Endothelial cell of umbilical vein (primary cell): ENCODE results near the gene TMC1. TPM values are rescaled to one million over a fixed set of nuclear protein-coding genes. Genes with fewer than 3 reads are reported as not detected.

Experiments used
- BruUV-seq: library from RNA; stranded (reverse); fragments of 400-500 nt; replicated peaks from 2 replicates; lab custom pipeline; 2021; lab: Mats Ljungman, UMichigan
- CTCF ChIA-PET: fragments of 300-600, 350-600 bp; sonication (Branson Sonifier 250); formaldehyde crosslinking; loops from one replicate; lab custom pipeline; 2021; ENCODE audit warnings: antibody characterized with exemption, inconsistent platforms; lab: Charles Lee
- POLR2A ChIA-PET: fragments of 300-600, 350-600 bp; sonication (Branson Sonifier 250); formaldehyde crosslinking; loops from one replicate; lab custom pipeline; 2021; ENCODE audit warnings: antibody characterized with exemption, inconsistent platforms; lab: Charles Lee
- DNase-seq: peaks from one replicate; pipeline ENCODE4 v3.0.0-alpha.2; 2011; ENCODE audit warnings: low read depth, low spot score
- FAIRE-seq: peaks from 2 replicates; lab custom pipeline; 2011; peaks lifted over from hg19 to GRCh38; lab: Jason Lieb, UNC
- H2AFZ ChIP-seq: 2 replicates; pipeline ENCODE4 v1.6.0; 2012; ENCODE audit warnings: low read depth, low read length, control low read depth, inconsistent platforms
- H3K27ac ChIP-seq: 2 replicates; pipeline ENCODE4 v1.5.1; 2011; ENCODE audit warnings: low read depth, mild to moderate bottlenecking, control low read depth, low read length, moderate library complexity; ENCODE audit not compliant: insufficient read depth
- H3K27me3 ChIP-seq, 2 experiments: 2 replicates each; pipeline versions ENCODE4 v1.6.0 to v1.6.1; 2011; ENCODE audit warnings: low read length in 2 of 2, mixed read lengths in 1 of 2; ENCODE audit not compliant: control insufficient read depth in 2 of 2, insufficient read depth in 2 of 2
- H3K36me3 ChIP-seq, 2 experiments: 2 replicates in 1 of 2; 3 replicates in 1 of 2; pipeline ENCODE4 v1.5.1; 2011; ENCODE audit warnings: low read length in 2 of 2, mild to moderate bottlenecking in 1 of 2, moderate library complexity in 1 of 2; ENCODE audit not compliant: control insufficient read depth in 2 of 2, insufficient read depth in 2 of 2; ENCODE audit errors: extremely low read depth in 1 of 2
- H3K4me1 ChIP-seq: 3 replicates; pipeline ENCODE4 v1.5.1; 2011; ENCODE audit warnings: mild to moderate bottlenecking, low read length; ENCODE audit not compliant: control insufficient read depth, insufficient read depth; ENCODE audit errors: extremely low read depth
- H3K4me2 ChIP-seq: 2 replicates; pipeline ENCODE4 v1.6.1; 2011; ENCODE audit warnings: low read length, control low read depth, mixed read lengths; ENCODE audit not compliant: insufficient read depth
- H3K4me3 ChIP-seq, 3 experiments: fragments of 200-600 bp in 1 of 3; sonication (generic), shearing (Covaris generic) in 1 of 3; replicated peaks in 1 of 3; 2 replicates each; pipeline ENCODE4 v1.5.1; 2011 to 2016; ENCODE audit warnings: control low read depth in 3 of 3, low read length in 3 of 3, mild to moderate bottlenecking in 2 of 3, inconsistent platforms in 1 of 3, low read depth in 1 of 3, moderate library complexity in 1 of 3; ENCODE audit not compliant: insufficient read depth in 1 of 3
- H3K79me2 ChIP-seq: 2 replicates; pipeline ENCODE4 v1.6.0; 2012; ENCODE audit warnings: low read length, inconsistent platforms; ENCODE audit not compliant: control insufficient read depth, insufficient read depth
- H3K9ac ChIP-seq: replicated peaks from 2 replicates; pipeline ENCODE3; 2011; ENCODE audit warnings: low read length, control low read depth; ENCODE audit not compliant: insufficient read depth; ENCODE audit errors: extremely low read depth
- H3K9me1 ChIP-seq: replicated peaks from 3 replicates; pipeline ENCODE4 v1.6.0; 2011; ENCODE audit warnings: mild to moderate bottlenecking, low read length; ENCODE audit not compliant: control insufficient read depth, insufficient read depth; ENCODE audit errors: extremely low read depth
- H3K9me3 ChIP-seq: replicated peaks from 2 replicates; pipeline ENCODE4 v1.5.1; 2012; ENCODE audit warnings: low read length, inconsistent platforms; ENCODE audit not compliant: control insufficient read depth, insufficient read depth
- H4K20me1 ChIP-seq: replicated peaks from 2 replicates; pipeline ENCODE3; 2011; ENCODE audit warnings: mild to moderate bottlenecking, low read length; ENCODE audit not compliant: control insufficient read depth, insufficient read depth; ENCODE audit errors: extremely low read depth
- EZH2 ChIP-seq: IDR thresholded peaks from 2 replicates; pipeline ENCODE4 v1.6.1; 2012; ENCODE audit warnings: borderline replicate concordance, low read depth, mild to moderate bottlenecking, moderate library complexity, low read length, inconsistent platforms; ENCODE audit not compliant: severe bottlenecking
- FOS ChIP-seq: IDR thresholded peaks from 2 replicates; pipeline ENCODE4 v1.6.1; 2011; ENCODE audit warnings: mild to moderate bottlenecking, low read length, moderate library complexity, borderline replicate concordance; ENCODE audit not compliant: insufficient read depth
- GATA2 ChIP-seq: IDR thresholded peaks from 2 replicates; pipeline ENCODE4 v1.7.0; 2011; ENCODE audit warnings: low read depth, mild to moderate bottlenecking, moderate library complexity, mixed read lengths, low read length; ENCODE audit not compliant: insufficient read length, insufficient read depth
- MAX ChIP-seq: IDR thresholded peaks from 2 replicates; pipeline ENCODE4 v1.6.1; 2011; ENCODE audit not compliant: insufficient read depth, insufficient read length
- POLR2A ChIP-seq: IDR thresholded peaks from 2 replicates; pipeline ENCODE4 v1.6.1; 2012; ENCODE audit warnings: low read depth, mild to moderate bottlenecking, control low read depth, low read length
- POLR2AphosphoS5 ChIP-seq: IDR thresholded peaks from 2 replicates; pipeline ENCODE4 v1.6.1; 2012; ENCODE audit warnings: low read depth, mild to moderate bottlenecking, control low read depth, low read length, moderate library complexity; ENCODE audit not compliant: insufficient read depth
- dilution Hi-C: fragments of 300-500 bp; cut with MboI; formaldehyde crosslinking; loops from one replicate; pipeline ENCODE4 v1.15.0; 2019; ENCODE audit warnings: low sequenced_read_pairs; ENCODE audit not compliant: extremely low pct_ligation_motif_present
- intact Hi-C: fragments of 100-400 bp; cut with micrococcal nuclease; formaldehyde crosslinking; loops from one replicate; pipeline ENCODE4 v1.10.0; 2022
- polyA plus RNA-seq, 4 experiments: library from polyadenylated mRNA; depleted of rRNA in 3 of 4; stranded (reverse) in 3 of 4; unstranded in 1 of 4; fragments of >200 nt; gene quantifications; 2 replicates each; pipeline versions ENCODE4 v1.2.1 to v1.2.3, GENCODE V29; 2011 to 2012; ENCODE audit warnings: missing spikeins in 1 of 4
- total RNA-seq: library from RNA; stranded (reverse); gene quantifications from 2 replicates; pipeline ENCODE4 v1.2.3, GENCODE V29; 2021

TMC1 gene
- total and polyA plus RNA-seq, 2 donors (not counting 3 experiments of a cell fraction or from before 2014, with no cell fraction given), result 1.5 TPM; not detected in 1

- dilution Hi-C loops, result no loop called here
- TF ChIP-seq POLR2AphosphoS5 (no peak), GATA2 (no peak), FOS (no peak), POLR2A (no peak), EZH2 (no peak), MAX (no peak)
- no peak for FAIRE-seq
- Histone ChIP-seq H3K4me1 (no peaks in the 10 kb centered on the region), H2AFZ (no peak overlapping the region), H3K9me3 (no peaks in the 10 kb centered on the region), H3K4me3 (no peak overlapping the region), H3K36me3 (no peaks in the 10 kb centered on the region), H4K20me1 (no peaks in the 10 kb centered on the region), H3K79me2 (no peaks in the 10 kb centered on the region), H3K9ac (no peak overlapping the region), H3K4me2 (no peak overlapping the region), H3K27ac (no peak overlapping the region), H3K9me1 (no peaks in the 10 kb centered on the region), H3K27me3 (peaks cover 3 to 5% of the 10 kb centered on the region in 2 experiments)
- no peak for DNase-seq
- intact Hi-C loops, result no loop called here
- ChIA-PET POLR2A (no interaction called here), CTCF (interaction anchor here (0.8 kb wide), 1 partner anchor 12 kb away, joined by 3 read pairs; no protein-coding TSS in a partner anchor)
- BruUV-seq, result no TSS peak
These were observed 137.3 kb downstream of the TMC1 start for GRCh38 chr9:72658703-72659102.

GRCh38 chr9:72661401-72662135 lies 140.2 kb downstream of the TMC1 start:
- Histone ChIP-seq H3K9me1 (no peaks in the 10 kb centered on the region), H2AFZ (no peak overlapping the region), H3K9ac (no peak overlapping the region), H3K27me3 (peaks cover 3% of the 10 kb centered on the region in 2 experiments), H3K9me3 (no peaks in the 10 kb centered on the region), H3K79me2 (no peaks in the 10 kb centered on the region), H4K20me1 (no peaks in the 10 kb centered on the region), H3K4me1 (no peaks in the 10 kb centered on the region), H3K4me2 (no peak overlapping the region), H3K27ac (no peak overlapping the region), H3K4me3 (no peak overlapping the region), H3K36me3 (no peaks in the 10 kb centered on the region)
- dilution Hi-C loops, result no loop called here
- CTCF ChIA-PET, result no interaction called here
- POLR2A ChIA-PET, result no interaction called here
- intact Hi-C loops, result no loop called here
- TF ChIP-seq EZH2, result no peak
- no peak for TF ChIP-seq MAX
- no peak for TF ChIP-seq GATA2
- FAIRE-seq, result no peak
- DNase-seq, result no peak
- no TSS peak for BruUV-seq
